ENCODE measurements around the gene TMEM266. TPM values are rescaled to one million over a fixed set of nuclear protein-coding genes. Genes with fewer than 3 reads are reported as not detected.

TMEM266 gene
- polyA plus RNA-seq, 1 donor: 0.44 TPM

GRCh38 chr15:76184650-76185035 lies 124.9 kb downstream of the TMEM266 start:
- no peak for DNase-seq (ENCODE audit: low read depth)

GRCh38 chr15:76185716-76186115 lies 125.9 kb downstream of the TMEM266 start:
- no peak for DNase-seq (ENCODE audit: low read depth)

- DNase-seq (ENCODE audit: low read depth): no peak
Observed at GRCh38 chr15:76187163-76187562, 127.4 kb downstream of the TMEM266 start.

- no peak for DNase-seq (ENCODE audit: low read depth)
Observed at GRCh38 chr15:76189106-76189505, 129.3 kb downstream of the TMEM266 start.

DNA sequence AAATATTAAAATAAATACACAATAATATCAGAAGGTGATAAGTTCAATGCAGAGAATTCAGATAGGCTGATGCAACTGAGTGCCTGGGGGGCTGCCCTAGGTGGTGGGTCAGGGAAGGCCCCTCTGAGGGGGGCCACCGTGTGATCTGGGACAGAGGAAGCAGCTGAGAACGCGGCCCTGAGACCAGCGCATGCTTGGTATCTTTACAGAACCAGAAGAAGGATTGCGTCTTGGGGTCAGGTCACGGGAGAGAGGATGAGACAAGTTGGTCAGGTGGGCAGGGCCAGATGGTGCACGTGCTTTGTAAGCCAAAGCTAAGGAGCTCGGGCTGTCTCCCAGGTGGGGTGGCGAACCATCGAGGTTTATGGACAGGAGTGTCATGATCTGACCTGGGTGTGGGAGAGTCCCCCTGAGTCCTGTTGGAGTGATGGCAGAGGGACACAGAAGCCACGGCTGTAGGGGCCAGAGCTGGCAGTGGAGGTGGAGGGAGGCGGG lies 130.3 kb downstream of the TMEM266 start:
- no peak for DNase-seq (ENCODE audit: low read depth)

- peak; percentile 24 for DNase-seq (ENCODE audit: low read depth)
Observed at GRCh38 chr15:76190751-76191538, 131.2 kb downstream of the TMEM266 start.

DNA sequence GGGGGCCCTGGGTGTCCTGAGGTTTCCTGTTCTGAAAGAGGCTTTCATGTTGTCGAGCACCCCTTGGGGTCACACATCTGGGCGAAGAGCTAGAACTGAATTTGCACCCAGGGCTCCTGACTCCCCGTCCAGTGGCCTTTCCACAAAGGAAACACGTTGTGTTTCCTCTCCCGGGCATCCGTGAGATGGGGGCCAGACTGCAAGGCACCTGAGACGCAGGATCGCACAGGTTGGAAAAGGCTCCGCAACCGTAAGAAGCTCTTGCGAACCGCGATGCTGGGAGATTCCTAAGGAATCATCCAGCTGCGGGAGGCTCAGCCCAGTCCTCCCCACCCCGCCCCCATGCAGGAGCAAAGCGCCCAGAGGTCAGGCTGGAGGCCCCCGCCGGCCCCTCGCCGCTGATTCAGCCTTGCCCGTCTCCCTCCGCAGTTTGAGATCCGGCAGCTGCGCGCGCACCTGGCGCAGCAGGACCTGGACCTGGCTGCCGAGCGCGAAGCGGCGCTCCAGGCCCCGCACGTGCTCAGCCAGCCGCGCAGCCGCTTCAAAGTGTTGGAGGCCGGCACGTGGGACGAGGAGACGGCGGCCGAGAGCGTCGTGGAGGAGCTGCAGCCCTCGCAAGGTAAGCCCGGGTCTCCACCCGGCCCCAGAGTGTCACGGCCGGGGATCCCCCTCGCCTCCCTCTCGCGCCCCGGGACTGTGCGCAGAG lies 131.9 kb downstream of the TMEM266 start:
- DNase-seq (ENCODE audit: low read depth): no peak

DNA sequence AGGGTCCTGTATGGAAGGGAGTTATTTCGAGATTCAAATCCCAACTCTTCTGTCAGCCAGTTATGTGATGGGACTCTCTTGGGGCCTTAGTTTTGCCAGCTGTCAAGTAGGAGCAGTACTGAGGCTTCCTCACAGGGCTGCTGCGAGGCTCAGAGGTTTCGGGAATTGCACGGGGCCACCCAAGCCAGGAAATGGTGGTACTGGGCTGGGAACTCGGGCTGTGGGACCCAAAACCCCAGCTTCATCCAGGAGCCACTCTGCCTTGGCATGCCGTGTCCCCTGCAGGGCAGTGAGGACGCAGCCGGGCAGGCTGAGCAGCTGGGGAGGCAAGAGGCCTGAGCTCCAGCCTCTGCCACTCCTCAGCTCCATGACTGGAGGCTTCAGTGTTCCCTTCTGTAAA lies 132.9 kb downstream of the TMEM266 start:
- no peak for DNase-seq (ENCODE audit: low read depth)

GRCh38 chr15:76193934-76194333 lies 134.1 kb downstream of the TMEM266 start:
- no peak for DNase-seq (ENCODE audit: low read depth)

DNA sequence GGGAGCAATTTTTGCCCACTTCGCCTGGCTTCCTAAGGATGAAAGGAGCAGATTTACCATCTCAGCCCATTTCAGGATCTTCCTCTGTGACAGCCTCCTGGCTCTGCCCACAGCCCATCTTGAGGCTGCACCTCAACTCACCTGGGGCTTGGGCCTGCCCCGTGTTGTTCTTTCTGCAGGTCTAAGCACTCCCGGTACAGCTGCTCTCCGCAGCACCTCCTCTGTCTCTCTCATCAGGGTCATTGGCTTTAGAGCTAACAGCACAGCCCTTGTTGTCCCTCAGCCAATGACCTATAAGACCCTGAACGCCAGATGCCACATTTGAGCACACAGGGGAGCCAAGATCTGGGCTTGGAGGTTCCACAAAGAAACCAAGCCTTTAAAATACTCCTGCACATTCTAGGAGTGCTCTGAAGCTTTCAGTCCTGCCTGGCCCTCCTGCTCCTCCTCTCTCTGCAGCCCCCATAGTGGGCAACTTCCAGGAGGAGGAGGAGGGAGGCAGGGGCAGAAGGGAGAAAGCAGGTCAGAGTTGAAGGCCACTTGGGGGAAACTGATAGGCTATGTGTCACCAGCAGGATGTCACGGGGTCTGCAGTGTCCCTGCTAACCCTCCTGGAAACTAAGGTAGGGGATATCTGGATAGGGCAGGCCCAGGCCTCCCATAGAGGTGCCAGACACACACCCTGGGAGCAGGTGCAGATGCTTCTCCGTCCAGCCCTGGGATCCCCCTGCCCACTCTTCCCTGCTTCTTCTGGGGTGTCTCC lies 135.9 kb downstream of the TMEM266 start:
- no peak for DNase-seq (ENCODE audit: low read depth)

- no peak for DNase-seq (ENCODE audit: low read depth)
Observed at GRCh38 chr15:76196269-76197231, 136.8 kb downstream of the TMEM266 start.

DNA sequence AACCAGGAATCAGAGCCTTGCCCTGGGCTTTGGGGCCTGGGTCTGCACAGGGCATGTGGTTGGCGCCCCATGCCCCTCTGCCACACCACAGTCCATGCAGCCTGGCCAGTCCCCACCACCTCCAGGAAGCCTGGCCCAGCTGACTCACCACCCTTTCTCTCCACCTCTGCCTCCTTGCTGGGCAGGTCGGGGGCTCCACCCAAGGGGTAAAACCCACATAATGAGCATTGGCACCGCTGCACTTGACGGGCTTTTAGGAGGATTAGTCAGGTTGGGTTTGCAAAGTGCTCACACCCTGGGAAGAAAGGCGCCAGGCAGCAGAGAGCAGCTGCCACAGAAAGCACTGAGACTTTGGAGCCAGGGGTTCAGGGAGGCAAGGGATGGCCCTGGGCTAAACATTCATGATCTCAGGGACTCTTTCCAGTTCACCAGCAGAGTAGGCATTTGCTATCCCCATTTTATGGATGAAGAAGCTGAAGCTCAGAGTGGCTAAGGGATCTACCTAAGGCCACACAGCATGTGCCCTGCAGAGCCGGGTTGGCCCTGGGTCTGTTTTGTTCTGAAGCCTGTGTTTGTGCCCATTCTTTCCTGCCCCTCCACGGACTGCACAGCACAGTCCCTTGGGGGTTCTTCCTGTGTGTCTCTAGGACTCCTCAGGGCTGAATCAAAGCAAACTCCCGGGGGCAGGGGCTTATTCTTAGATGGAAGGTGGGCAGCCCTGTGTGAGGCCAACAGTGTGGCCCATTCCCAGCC lies 138.1 kb downstream of the TMEM266 start:
- no peak for DNase-seq (ENCODE audit: low read depth)

DNA sequence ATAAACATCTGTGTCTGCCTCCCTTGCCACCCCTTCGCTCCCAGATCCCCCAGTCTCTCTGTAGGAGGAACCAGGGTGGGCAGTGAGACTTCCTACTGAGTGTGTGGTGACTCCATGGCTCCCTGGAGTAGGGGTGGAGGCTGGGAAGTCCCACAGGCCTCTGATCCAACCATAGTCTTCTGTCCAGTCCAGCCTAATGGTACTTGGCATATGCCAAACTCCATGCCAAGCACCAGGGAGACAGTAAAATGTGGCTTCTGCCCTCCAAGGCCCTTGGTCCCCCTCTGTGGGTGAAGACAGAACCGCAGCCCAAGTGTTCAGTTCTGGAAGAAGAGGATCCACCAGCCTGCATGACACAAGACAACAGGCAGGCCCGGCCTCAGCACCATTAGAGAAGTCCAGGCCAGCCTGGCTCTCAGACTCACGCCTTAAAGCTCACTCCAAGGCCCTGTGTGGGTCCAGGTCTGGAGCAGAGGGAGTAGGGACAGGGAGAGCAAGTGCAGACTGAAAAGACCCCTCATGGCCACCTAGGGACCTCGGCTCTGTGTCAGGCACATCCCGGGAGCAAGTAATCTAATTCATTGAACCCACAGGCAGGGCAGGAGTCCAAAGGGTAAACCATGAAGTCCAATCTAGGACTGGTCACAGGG lies 138.8 kb downstream of the TMEM266 start:
- no peak for DNase-seq (ENCODE audit: low read depth)

GRCh38 chr15:76199106-76200082 lies 139.6 kb downstream of the TMEM266 start:
- DNase-seq (ENCODE audit: low read depth): no peak

GRCh38 chr15:76200083-76200465 lies 140.3 kb downstream of the TMEM266 start:
- no peak for DNase-seq (ENCODE audit: low read depth)

GRCh38 chr15:76200641-76201105 lies 140.9 kb downstream of the TMEM266 start:
- no peak for DNase-seq (ENCODE audit: low read depth)

- DNase-seq (ENCODE audit: low read depth): no peak
Observed at GRCh38 chr15:76201536-76202255, 141.9 kb downstream of the TMEM266 start.

Measured in forelimb muscle (tissue), 1 donor.